8988T (cell line): ENCODE data around the gene TMEM208.

Experiments used
- DNase-seq: peaks from one replicate; pipeline ENCODE4 v3.0.0; 2011

TMEM208 gene

DNA sequence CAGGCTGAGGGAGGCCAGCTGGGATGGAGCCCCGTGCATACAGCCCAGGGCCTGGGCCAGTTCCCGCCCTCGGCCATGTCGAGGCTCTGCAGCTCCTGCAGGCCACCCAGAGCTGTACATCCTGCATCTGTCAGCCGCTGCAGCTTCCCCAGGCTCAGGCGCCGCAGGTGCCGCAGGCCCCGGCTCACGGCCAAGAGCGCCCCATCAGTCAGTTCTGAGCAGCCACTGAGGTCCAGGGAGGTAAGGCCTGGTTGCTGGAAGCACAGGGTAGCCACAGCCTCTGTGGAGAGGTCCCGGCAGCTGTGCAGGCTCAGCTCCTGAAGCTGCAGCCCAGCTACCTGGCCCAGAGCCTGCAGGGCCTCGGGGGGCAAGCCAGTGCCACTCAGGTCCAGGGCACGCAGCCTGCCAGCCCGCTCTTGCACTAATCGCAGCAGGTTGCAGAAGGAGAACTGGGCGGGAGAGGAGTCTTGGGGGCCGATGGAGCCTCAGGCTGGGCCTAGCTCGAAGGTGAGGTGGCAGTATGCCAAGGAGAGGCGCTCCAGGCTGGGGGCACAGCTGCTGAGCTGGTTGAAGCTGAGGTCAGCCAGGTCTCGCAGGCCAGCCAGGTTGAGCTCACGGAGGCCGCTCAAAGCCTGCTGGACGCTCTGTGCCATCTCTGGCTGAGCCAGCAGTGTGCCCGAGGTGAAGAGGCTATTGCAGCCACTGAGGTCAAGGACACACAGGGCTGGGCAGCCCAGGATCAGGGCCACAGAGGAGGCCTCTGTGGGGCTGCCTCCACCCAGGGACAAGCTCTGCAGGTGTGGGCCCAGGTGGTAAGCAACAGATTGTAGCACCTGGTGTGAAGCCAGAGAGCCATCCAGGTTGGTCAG, 16.6 kb upstream of the TMEM208 start:
- DNase-seq, result no peak

GRCh38 chr16:67211674-67212073, 15.3 kb upstream of the TMEM208 start:
- DNase-seq, result no peak

- no peak for DNase-seq
Observed at GRCh38 chr16:67212766-67213165, 14.2 kb upstream of the TMEM208 start.

- no peak for DNase-seq
Observed at GRCh38 chr16:67213197-67214019, 13.5 kb upstream of the TMEM208 start.

- no peak for DNase-seq
Observed at GRCh38 chr16:67215706-67216105, 11.2 kb upstream of the TMEM208 start.

DNA sequence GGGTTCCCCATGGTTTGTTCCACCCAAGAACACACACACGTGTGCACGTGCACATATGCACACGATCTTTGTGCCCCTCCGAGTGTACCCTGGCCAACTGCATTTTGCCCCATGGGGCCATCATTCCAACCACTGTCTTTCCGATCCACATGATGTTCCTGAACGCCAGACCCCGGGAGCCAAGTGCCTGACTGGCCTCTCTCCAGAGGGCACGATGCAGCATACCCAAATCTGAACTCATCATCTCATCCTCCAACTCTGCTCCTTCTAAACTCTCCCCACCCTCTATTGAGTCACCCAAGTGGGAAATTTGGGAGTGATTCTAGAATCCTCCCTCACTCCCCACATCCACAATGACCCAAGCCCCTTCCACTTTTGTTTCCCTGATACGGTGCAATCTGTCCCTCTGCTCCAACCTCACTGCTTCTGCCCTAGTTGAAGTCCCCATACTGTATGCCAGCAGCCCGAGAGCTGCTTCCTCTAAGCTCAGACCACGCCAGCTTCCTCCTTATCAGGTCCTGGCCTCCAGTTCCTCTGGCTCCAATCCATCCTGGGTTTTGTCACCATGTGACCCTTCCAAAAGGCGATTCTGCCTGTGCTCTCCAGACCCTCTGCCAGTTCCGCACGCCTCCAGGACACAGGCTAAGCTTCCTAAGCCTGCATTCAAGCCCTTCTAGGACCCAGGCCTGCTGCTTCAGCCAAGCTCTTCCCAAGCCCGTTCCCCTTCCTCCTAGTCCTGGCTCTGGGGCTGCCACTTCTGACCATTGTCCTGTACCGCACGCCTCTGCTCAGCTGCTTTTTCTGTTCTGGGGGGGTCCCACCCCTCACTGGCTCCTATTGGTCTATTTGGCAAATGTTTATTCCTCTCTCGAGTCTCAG, 10.1 kb upstream of the TMEM208 start:
- DNase-seq, result no peak

- DNase-seq, result no peak
Observed at GRCh38 chr16:67223992-67224391, 2.9 kb upstream of the TMEM208 start.

- DNase-seq, result no peak
Observed at GRCh38 chr16:67226295-67226803, 581 bp upstream of the TMEM208 start.

- DNase-seq, result no peak
Observed at GRCh38 chr16:67227567-67227921, 614 bp downstream of the TMEM208 start.

- DNase-seq, result no peak
Observed at GRCh38 chr16:67228034-67228785, 1.3 kb downstream of the TMEM208 start.

- DNase-seq, result no peak
Observed at GRCh38 chr16:67228905-67229304, 2.0 kb downstream of the TMEM208 start.

DNA sequence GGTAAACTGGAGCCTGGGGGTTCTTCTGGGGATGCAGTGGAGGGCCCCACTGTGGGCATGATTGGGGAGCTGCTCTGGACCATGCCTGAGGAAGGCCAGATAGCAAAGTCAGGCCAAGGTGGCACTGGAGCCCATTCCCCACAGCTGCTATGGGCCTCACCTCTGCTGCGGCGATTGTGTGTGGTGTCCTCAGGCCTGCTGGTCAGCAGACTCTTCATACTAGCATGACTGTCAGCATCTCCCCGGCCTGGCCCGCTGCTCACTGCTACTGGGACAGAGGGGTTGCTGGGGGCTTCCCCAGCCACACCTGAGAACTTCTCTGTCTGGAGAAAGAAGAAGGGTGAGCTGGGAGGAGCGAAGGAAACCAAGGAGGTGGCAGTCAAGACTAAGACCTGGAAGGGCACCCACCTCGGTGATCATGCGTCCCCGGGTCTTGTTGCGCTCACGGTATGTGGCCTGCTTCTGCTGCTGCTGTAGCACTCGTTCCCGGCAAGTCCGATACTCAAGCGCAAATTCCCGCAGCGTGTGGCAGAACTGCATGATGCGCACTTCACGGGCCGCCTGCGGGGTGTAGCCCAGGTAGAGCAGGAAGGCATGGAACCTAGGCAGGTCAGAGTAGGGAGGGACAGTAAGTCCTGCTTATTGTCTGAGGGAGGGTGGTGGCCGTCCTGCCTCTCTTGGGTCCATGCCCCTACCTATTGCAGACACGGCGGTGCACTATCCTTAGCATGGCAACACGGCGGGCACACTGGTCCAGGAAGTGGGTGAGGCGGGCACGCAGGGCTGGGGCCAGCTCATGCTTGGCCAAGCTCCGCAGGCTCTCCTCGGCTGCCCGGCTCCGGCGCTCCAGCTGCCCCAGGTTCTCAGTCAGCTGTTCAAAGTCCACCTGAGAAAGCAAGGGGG, 3.2 kb downstream of the TMEM208 start:
- DNase-seq, result no peak

- no peak for DNase-seq
Observed at GRCh38 chr16:67230809-67231660, 4.1 kb downstream of the TMEM208 start.

GRCh38 chr16:67233596-67233995, 6.7 kb downstream of the TMEM208 start:
- DNase-seq, result no peak

GRCh38 chr16:67234180-67234597, 7.3 kb downstream of the TMEM208 start:
- DNase-seq, result no peak

GRCh38 chr16:67235816-67236562, 9.1 kb downstream of the TMEM208 start:
- DNase-seq, result no peak

- DNase-seq, result peak; percentile 96
Observed at GRCh38 chr16:67236563-67237395, 9.8 kb downstream of the TMEM208 start.
